Hematopoietic multipotent progenitor cell treated with erythropoietin and hydrocortisone succinate and interleukin-3 and kit ligand, for 15 days (in vitro differentiated cells): ENCODE measurements around the gene LBHD2.
A peak's percentile ranks its signal among the peaks of the same experiment; 100 is the strongest.

Experiments used
- DNase-seq: peaks from one replicate; pipeline ENCODE4 v3.0.0-alpha.2; 2015; ENCODE audit warnings: low spot score

The LBHD2 gene

GRCh38 chr14:103068351-103069073 lies 15.5 kb upstream of the LBHD2 start:
- DNase-seq: no peak

GRCh38 chr14:103070263-103070885 lies 13.6 kb upstream of the LBHD2 start:
- no peak for DNase-seq

GRCh38 chr14:103070971-103071542 lies 13.0 kb upstream of the LBHD2 start:
- DNase-seq: no peak

- no peak for DNase-seq
Observed at GRCh38 chr14:103071544-103072251, 12.3 kb upstream of the LBHD2 start.

GRCh38 chr14:103072595-103073366 lies 11.2 kb upstream of the LBHD2 start:
- DNase-seq: no peak

GRCh38 chr14:103073367-103073875 lies 10.6 kb upstream of the LBHD2 start:
- DNase-seq: no peak

- DNase-seq: no peak
Observed at GRCh38 chr14:103073876-103074728, 9.9 kb upstream of the LBHD2 start.

- DNase-seq: peak; percentile 68
Observed at GRCh38 chr14:103074729-103075367, 9.2 kb upstream of the LBHD2 start.

GRCh38 chr14:103078420-103078749 lies 5.6 kb upstream of the LBHD2 start:
- peak; percentile 87 for DNase-seq

GRCh38 chr14:103078860-103079587 lies 5.0 kb upstream of the LBHD2 start:
- no peak for DNase-seq

- DNase-seq: no peak
Observed at GRCh38 chr14:103081951-103082350, 2.1 kb upstream of the LBHD2 start.

- DNase-seq: no peak
Observed at GRCh38 chr14:103085106-103086091, 1.4 kb downstream of the LBHD2 start.

GRCh38 chr14:103086771-103087342 lies 2.8 kb downstream of the LBHD2 start:
- no peak for DNase-seq

GRCh38 chr14:103087343-103087835 lies 3.4 kb downstream of the LBHD2 start:
- no peak for DNase-seq

GRCh38 chr14:103088921-103089320 lies 4.9 kb downstream of the LBHD2 start:
- no peak for DNase-seq

- DNase-seq: no peak
Observed at GRCh38 chr14:103089386-103090335, 5.7 kb downstream of the LBHD2 start.

GRCh38 chr14:103090481-103091020 lies 6.5 kb downstream of the LBHD2 start:
- no peak for DNase-seq
